Medulla oblongata (tissue), 1 donor: ENCODE data around the gene GAB2.
"Not testable (repeated sequence)": the region's sequence is repeated elsewhere in the genome, so short reads cannot be mapped to it uniquely, and the experiment has no call there.

Experiments
- DNase-seq: peaks from one replicate; pipeline ENCODE4 v3.0.0-alpha.2; 2015; ENCODE audit errors: extremely low spot score

GAB2 gene

GRCh38 chr11:78187366-78188285, 230.0 kb downstream of the GAB2 start:
- DNase-seq = peak; percentile 76

DNA sequence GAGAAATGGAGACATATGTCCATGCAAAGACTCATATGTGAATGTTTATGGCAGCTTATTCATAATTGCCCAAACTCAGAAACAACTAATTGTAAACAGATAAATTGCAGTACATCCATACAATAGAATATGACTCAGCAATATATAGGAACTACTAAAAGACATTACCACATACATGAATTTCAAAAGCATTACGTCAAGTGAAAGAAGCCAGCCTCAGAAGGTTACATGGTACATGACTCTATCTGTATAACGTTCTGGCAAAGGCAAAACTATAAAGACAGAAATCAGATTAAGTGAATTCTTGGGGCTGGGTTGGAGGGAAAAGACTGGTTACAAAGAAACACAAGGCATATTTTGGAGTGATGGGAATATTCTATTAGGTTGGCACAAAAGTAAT, 236.4 kb downstream of the GAB2 start:
- no peak for DNase-seq

- no peak for DNase-seq
Observed at GRCh38 chr11:78180751-78181150, 236.9 kb downstream of the GAB2 start.

DNA sequence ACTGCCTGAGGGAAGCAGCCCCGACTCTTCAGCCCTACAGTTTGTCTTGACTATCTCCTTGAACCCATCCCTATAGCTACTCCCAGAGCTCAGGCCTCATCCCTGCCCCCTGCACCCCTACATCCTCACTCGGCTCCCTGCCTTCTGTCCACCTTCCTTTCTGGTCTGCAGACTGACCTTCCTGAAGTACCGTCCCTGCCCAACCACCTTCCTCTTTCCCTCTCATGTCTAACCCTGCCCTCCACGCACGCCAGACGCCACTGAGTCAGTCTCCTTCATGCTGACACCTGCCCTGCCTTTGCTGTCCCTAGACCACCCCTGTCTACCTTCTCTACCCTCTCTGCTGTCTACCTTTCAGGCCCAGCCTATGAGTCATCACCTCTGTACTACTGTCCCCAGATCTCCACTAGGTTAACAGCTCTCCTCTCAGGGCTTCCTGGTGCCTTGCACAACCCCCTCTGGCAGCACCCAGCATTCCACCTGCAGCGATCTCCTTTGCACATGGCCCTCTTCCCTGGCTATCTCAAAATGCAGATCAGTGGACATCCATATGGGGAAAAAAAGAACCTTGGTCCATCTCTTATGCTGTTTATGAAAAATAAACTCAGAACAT, 238.1 kb downstream of the GAB2 start:
- DNase-seq = no peak

DNA sequence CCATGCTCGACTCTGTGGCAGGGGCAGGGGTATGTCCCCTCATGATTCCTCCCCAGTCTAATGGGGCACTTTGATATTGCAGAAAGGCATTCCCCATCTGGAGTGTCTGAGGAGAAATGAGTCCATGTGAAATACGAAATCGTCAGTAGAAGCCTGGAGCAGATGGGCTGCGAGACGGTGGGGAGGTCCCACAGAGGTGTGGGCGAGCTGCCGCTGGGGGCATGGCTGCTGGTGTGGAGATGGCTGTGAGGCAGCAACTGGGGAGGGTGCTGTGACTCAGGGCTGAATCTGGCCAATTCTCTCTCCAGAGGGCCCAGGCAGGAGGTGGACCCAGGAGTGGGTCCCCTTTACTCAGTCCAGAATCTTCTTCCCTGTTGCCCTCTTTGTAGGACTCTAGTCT, 240.4 kb downstream of the GAB2 start:
- no peak for DNase-seq

DNA sequence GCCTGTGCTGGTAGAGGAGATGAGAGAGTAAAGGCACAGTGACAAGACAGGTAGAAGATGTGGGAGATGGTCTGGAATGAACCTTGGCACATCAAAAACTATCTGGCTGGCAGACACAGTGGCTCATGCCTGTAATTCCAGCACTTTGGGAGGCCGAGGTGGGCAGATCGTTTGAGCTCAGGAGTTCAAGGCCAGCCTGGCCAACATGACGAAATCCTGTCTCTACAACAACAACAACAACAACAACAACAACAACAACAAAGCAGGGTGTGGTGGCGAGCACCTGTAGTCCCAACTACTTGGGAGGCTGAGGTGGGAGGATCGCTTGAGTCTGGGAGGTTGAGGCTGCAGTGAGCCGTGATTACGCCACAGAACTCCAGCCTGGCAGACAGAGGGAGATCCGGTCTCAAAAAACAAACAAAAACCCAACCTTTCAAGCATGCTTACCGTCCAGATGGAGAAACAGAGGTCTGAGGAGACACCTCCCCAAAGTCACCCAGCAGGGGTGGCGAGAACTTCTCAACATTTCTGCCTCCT, 240.9 kb downstream of the GAB2 start:
- no peak for DNase-seq

- not testable (repeated sequence) for DNase-seq
Observed at GRCh38 chr11:78175862-78176261, 241.8 kb downstream of the GAB2 start.

- DNase-seq = no peak
Observed at GRCh38 chr11:78171951-78172350, 245.7 kb downstream of the GAB2 start.

- no peak for DNase-seq
Observed at GRCh38 chr11:78170874-78171549, 246.6 kb downstream of the GAB2 start.

DNA sequence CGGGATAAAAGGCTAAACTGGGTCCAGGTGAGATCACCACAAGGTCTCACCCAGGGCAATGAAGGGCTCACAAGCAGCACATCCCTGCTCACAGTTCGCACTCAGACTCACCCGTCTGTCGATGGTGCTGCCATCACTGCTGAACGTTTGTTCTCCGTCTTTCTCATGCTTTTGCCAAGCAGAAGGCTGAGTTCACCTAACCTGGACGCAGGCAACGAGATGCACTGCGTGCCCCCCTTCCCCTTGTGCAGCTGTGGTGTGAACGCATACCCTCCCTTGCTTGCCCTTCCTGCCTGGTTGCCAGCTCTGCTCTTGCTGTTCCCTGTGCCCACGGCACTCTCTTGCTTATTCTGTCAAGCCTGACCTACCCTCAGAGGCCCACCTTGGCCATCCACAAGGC, 247.2 kb downstream of the GAB2 start:
- no peak for DNase-seq

GRCh38 chr11:78168539-78169477, 248.8 kb downstream of the GAB2 start:
- no peak for DNase-seq

DNA sequence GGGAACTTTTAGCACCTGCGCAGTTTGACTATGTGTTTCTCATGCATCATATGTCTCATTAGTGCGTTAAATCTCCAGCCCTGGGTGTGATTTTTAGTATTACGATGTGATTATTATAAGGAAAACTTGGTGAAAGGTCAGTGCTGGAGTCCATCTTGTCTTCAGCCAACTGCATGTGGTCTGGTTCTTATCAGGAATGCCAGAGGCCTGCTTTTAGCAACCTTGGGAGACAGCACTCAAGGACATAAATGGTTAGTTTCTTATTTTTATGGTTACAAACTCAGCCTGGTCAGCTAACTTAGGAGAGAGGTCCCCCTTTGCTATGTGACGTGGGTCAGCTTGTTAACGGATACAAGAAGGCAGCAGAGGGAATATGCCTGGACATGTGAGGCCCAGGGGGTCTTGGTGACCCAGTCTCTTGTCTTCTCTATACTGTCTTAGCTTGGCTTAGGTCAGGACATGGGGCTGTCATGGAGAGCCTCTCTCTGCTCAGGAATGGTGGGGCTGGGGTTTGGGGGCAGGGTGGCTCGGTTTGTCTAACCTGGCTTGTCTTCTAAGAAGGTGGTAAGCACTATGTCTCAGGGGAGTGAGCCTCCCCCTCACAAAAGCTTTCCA, 250.7 kb downstream of the GAB2 start:
- DNase-seq = no peak
